Measurements from ENCODE around the gene BCAR1. TPM values are rescaled to one million over a fixed set of nuclear protein-coding genes. Genes with fewer than 3 reads are reported as not detected.

The BCAR1 gene
- total and polyA plus RNA-seq, 2 experiments from 2014 or later, result 37.9 to 140 TPM

GRCh38 chr16:75241955-75242354 lies 9.5 kb downstream of the BCAR1 start:
- Mint-ChIP-seq H3K4me3 (no peak overlapping the region), H3K4me1 (peaks cover 53% of the 10 kb centered on the region), H3K27ac (no peak overlapping the region), H3K27me3 (ENCODE audit: insufficient read depth, low read depth, poor library complexity) (peaks cover 26% of the 10 kb centered on the region), H3K9me3 (no peaks in the 10 kb centered on the region; the same call in 1 of the 3 replicates), H3K36me3 (ENCODE audit: low read depth) (peaks cover 39% of the 10 kb centered on the region)
- TF ChIP-seq NANOG (IDR thresholded peaks at IDR 0.05; ENCODE audit: borderline replicate concordance), result no peak
- TF ChIP-seq ZNF331 (CRISPR knock-in tag; IDR thresholded peaks at IDR 0.05; ENCODE audit: low read depth), result no peak
- no peak for TF ChIP-seq ETS1 (IDR thresholded peaks at IDR 0.05)
- no peak for TF ChIP-seq EZH2phosphoT487 (IDR thresholded peaks at IDR 0.05; ENCODE audit: unreplicated experiment)
- TF ChIP-seq EZH2 (IDR thresholded peaks at IDR 0.05; ENCODE audit: low read depth, unreplicated experiment), result no peak
- TF ChIP-seq JUNB (IDR thresholded peaks at IDR 0.05; ENCODE audit: unreplicated experiment), result no peak
- no peak for TF ChIP-seq CREB1 (CRISPR knock-in tag; IDR thresholded peaks at IDR 0.05; ENCODE audit: low read depth)
- TF ChIP-seq, protein P1, sequence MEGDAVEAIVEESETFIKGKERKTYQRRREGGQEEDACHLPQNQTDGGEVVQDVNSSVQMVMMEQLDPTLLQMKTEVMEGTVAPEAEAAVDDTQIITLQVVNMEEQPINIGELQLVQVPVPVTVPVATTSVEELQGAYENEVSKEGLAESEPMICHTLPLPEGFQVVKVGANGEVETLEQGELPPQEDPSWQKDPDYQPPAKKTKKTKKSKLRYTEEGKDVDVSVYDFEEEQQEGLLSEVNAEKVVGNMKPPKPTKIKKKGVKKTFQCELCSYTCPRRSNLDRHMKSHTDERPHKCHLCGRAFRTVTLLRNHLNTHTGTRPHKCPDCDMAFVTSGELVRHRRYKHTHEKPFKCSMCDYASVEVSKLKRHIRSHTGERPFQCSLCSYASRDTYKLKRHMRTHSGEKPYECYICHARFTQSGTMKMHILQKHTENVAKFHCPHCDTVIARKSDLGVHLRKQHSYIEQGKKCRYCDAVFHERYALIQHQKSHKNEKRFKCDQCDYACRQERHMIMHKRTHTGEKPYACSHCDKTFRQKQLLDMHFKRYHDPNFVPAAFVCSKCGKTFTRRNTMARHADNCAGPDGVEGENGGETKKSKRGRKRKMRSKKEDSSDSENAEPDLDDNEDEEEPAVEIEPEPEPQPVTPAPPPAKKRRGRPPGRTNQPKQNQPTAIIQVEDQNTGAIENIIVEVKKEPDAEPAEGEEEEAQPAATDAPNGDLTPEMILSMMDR (conservative IDR thresholded peaks at IDR 0.05; ENCODE audit: low read depth in 2 of 2), result no peak
- TF ChIP-seq STAT1 (IDR thresholded peaks at IDR 0.05; ENCODE audit: unreplicated experiment), result no peak
- TF ChIP-seq, protein P2, sequence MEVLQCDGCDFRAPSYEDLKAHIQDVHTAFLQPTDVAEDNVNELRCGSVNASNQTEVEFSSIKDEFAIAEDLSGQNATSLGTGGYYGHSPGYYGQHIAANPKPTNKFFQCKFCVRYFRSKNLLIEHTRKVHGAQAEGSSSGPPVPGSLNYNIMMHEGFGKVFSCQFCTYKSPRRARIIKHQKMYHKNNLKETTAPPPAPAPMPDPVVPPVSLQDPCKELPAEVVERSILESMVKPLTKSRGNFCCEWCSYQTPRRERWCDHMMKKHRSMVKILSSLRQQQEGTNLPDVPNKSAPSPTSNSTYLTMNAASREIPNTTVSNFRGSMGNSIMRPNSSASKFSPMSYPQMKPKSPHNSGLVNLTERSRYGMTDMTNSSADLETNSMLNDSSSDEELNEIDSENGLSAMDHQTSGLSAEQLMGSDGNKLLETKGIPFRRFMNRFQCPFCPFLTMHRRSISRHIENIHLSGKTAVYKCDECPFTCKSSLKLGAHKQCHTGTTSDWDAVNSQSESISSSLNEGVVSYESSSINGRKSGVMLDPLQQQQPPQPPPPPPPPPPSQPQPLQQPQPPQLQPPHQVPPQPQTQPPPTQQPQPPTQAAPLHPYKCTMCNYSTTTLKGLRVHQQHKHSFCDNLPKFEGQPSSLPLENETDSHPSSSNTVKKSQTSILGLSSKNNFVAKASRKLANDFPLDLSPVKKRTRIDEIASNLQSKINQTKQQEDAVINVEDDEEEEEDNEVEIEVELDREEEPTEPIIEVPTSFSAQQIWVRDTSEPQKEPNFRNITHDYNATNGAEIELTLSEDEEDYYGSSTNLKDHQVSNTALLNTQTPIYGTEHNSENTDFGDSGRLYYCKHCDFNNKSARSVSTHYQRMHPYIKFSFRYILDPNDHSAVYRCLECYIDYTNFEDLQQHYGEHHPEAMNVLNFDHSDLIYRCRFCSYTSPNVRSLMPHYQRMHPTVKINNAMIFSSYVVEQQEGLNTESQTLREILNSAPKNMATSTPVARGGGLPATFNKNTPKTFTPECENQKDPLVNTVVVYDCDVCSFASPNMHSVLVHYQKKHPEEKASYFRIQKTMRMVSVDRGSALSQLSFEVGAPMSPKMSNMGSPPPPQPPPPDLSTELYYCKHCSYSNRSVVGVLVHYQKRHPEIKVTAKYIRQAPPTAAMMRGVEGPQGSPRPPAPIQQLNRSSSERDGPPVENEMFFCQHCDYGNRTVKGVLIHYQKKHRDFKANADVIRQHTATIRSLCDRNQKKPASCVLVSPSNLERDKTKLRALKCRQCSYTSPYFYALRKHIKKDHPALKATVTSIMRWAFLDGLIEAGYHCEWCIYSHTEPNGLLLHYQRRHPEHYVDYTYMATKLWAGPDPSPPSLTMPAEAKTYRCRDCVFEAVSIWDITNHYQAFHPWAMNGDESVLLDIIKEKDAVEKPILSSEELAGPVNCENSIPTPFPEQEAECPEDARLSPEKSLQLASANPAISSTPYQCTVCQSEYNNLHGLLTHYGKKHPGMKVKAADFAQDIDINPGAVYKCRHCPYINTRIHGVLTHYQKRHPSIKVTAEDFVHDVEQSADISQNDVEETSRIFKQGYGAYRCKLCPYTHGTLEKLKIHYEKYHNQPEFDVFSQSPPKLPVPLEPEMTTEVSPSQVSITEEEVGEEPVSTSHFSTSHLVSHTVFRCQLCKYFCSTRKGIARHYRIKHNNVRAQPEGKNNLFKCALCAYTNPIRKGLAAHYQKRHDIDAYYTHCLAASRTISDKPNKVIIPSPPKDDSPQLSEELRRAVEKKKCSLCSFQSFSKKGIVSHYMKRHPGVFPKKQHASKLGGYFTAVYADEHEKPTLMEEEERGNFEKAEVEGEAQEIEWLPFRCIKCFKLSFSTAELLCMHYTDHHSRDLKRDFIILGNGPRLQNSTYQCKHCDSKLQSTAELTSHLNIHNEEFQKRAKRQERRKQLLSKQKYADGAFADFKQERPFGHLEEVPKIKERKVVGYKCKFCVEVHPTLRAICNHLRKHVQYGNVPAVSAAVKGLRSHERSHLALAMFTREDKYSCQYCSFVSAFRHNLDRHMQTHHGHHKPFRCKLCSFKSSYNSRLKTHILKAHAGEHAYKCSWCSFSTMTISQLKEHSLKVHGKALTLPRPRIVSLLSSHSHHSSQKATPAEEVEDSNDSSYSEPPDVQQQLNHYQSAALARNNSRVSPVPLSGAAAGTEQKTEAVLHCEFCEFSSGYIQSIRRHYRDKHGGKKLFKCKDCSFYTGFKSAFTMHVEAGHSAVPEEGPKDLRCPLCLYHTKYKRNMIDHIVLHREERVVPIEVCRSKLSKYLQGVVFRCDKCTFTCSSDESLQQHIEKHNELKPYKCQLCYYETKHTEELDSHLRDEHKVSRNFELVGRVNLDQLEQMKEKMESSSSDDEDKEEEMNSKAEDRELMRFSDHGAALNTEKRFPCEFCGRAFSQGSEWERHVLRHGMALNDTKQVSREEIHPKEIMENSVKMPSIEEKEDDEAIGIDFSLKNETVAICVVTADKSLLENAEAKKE (CRISPR knock-in tag; IDR thresholded peaks at IDR 0.05), result no peak
- TF ChIP-seq, protein P3, sequence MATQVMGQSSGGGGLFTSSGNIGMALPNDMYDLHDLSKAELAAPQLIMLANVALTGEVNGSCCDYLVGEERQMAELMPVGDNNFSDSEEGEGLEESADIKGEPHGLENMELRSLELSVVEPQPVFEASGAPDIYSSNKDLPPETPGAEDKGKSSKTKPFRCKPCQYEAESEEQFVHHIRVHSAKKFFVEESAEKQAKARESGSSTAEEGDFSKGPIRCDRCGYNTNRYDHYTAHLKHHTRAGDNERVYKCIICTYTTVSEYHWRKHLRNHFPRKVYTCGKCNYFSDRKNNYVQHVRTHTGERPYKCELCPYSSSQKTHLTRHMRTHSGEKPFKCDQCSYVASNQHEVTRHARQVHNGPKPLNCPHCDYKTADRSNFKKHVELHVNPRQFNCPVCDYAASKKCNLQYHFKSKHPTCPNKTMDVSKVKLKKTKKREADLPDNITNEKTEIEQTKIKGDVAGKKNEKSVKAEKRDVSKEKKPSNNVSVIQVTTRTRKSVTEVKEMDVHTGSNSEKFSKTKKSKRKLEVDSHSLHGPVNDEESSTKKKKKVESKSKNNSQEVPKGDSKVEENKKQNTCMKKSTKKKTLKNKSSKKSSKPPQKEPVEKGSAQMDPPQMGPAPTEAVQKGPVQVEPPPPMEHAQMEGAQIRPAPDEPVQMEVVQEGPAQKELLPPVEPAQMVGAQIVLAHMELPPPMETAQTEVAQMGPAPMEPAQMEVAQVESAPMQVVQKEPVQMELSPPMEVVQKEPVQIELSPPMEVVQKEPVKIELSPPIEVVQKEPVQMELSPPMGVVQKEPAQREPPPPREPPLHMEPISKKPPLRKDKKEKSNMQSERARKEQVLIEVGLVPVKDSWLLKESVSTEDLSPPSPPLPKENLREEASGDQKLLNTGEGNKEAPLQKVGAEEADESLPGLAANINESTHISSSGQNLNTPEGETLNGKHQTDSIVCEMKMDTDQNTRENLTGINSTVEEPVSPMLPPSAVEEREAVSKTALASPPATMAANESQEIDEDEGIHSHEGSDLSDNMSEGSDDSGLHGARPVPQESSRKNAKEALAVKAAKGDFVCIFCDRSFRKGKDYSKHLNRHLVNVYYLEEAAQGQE (IDR thresholded peaks at IDR 0.05; ENCODE audit: unreplicated experiment), result no peak
- TF ChIP-seq POLR2AphosphoS5 (IDR thresholded peaks at IDR 0.05; ENCODE audit: low read depth), result no peak
- no peak for TF ChIP-seq ZNF114 (CRISPR knock-in tag; IDR thresholded peaks at IDR 0.05)
- peaks cover 79% of the 10 kb centered on the region for H3K79me2 ChIP-seq (replicated peaks; ENCODE audit: insufficient read depth)
- no peak overlapping the region for H3K27ac ChIP-seq (ENCODE audit: low read depth)
- H3K4me3 ChIP-seq, result no peak overlapping the region
- no peak overlapping the region for H3K4me2 ChIP-seq
- peaks cover 24% of the 10 kb centered on the region for H3K4me1 ChIP-seq (ENCODE audit: insufficient read depth)
- 0 out of 2 replicates have a peak, but pooled peaks cover 11% of the 10 kb centered on the region for H3F3A ChIP-seq (replicated peaks; ENCODE audit: low read depth)
- ATAC-seq, result no peak
- DNase-seq (ENCODE audit: low spot score), result no peak
- H3K36me3 ChIP-seq (ENCODE audit: insufficient read depth), result no peaks in the 10 kb centered on the region
- H2AFZ ChIP-seq, result no peak overlapping the region
- peaks cover 23% of the 10 kb centered on the region for H4K20me1 ChIP-seq (replicated peaks; ENCODE audit: insufficient read depth)
- H3K27me3 ChIP-seq (ENCODE audit: insufficient read depth), result no peaks in the 10 kb centered on the region
- H3K9me2 ChIP-seq (ENCODE audit: insufficient read depth), result no peaks in the 10 kb centered on the region
